Measurements from ENCODE around the gene CFDP1.

The CFDP1 gene

DNA sequence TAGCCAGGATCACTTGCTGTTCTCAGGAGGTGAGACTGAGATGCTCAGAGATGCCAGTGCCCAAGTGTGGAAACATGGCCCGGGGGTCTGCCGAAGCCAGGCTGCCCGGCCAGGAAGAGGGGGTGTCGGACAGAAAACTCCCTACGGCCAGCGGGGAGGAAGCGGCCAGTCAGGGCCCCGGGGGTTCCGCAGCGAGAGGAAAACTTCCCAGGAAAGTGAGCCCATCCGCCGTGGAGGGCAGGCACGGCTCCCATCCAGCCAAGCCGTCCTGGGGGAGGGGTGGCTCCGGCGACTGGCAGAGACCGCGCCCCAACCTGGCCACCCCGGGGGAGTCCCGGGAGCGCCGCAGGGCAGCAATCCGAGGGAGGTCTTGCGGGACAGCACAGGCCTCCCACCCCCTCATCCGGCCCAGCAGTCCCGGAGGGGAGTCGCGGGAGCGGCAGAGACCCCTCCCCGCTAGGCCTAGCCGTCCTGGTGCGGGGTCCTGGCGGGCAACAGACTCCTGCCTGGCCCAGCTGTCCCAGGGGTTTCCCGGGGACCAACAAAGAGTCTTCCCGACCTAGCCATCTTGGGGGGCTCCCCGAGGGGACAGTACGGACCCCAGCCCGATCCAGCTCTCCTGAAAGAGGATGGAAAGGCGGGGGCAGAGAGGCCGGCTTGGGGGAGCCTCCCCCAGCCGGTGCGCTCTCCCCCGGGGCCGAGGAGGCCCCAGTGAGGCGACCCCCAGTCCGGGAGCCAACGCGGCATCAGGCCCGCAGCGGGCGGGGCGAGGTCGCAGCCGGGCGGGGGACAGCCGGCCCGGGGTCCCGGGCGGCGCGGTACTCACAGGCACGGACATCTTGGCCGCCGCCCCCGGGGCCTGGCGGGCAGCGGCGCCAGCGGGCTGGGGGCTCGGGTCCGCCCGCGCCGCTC lies 168.0 kb downstream of the CFDP1 start:
- TF ChIP-seq, protein P1, sequence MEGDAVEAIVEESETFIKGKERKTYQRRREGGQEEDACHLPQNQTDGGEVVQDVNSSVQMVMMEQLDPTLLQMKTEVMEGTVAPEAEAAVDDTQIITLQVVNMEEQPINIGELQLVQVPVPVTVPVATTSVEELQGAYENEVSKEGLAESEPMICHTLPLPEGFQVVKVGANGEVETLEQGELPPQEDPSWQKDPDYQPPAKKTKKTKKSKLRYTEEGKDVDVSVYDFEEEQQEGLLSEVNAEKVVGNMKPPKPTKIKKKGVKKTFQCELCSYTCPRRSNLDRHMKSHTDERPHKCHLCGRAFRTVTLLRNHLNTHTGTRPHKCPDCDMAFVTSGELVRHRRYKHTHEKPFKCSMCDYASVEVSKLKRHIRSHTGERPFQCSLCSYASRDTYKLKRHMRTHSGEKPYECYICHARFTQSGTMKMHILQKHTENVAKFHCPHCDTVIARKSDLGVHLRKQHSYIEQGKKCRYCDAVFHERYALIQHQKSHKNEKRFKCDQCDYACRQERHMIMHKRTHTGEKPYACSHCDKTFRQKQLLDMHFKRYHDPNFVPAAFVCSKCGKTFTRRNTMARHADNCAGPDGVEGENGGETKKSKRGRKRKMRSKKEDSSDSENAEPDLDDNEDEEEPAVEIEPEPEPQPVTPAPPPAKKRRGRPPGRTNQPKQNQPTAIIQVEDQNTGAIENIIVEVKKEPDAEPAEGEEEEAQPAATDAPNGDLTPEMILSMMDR (IDR thresholded peaks at IDR 0.05): no peak

DNA sequence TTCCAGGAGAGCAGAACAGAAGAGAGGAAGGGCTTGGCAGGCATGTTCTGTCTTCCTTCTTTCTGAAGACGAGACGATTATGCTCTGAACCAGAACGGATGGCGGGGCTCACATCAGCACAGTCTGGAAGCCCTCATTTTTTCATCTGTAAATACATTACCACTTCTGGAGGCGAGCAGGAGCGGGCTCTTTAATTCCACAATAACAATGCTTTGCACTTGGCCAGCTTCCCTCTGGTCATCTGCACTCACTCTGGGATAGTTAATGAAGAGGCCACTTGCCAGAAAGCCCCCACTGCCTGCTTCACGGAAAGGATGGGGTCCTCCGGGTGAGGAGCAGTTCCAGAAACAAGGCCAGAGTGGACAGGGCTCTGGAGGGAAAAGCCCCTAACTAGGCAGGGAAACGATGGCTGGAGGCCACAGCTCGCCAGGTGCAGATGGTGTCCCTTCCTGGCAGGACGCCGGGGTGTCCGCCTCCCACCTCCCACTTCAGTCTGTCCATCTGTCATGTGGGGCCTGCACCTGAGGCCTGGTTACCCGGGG lies 168.8 kb downstream of the CFDP1 start:
- TF ChIP-seq, protein P1 (IDR thresholded peaks at IDR 0.05): no peak

DNA sequence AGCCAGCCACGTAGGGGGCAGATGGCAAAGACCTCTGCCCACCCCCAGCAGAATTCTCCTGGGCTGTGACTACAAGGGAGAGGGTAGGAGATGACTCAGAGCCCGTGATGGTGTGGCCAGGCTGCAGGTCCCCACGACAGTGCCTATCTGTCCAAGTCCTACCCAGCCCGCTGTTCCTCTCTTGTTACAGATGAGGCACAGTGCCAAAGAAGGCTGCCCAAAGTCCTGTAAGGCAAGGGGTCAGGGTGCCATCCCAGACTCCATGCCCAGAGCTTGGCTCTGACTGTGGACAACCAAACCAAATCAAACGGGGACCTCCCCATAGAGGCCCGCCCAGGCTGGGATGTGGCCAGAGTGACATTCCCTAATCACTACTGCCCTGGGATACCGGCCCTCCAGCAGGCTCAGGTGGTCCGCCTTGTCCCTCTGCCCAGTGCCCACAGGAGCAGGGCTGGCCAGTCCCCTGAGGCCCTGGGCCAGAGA lies 169.3 kb downstream of the CFDP1 start:
- TF ChIP-seq, protein P1 (IDR thresholded peaks at IDR 0.05): no peak

DNA sequence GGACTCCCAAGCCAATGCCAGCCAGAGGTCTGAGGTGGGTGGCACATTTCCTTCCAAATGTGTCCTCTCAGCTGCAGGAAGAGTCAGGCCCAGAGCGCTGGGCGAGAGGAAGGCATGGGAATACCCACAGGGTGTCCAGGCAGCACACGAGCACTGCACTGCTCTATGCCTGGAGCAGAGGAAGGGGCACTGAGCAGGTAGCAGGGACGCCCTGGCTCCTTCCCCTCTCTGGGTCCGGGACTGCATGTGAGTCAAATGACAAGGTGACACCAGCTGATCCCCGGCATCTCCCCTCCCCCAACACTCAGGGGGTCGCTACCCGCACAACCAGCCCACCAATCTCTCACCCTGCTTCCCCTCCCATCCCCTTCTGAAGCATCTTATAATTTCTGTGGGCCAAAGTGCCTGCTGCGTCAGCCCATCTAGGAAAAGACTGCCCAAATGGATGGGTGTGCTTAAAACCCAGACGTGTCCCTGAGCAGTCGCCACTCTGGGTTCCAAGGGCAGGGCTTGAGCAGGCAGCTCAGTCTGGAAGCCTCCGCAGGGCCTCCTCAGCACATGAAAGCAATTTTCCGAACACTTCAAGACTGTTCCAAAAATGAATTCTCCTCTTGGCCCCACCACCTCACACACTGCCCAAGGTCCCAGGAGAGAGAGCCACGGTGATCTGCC lies 169.9 kb downstream of the CFDP1 start:
- TF ChIP-seq, protein P1 (IDR thresholded peaks at IDR 0.05): no peak

DNA sequence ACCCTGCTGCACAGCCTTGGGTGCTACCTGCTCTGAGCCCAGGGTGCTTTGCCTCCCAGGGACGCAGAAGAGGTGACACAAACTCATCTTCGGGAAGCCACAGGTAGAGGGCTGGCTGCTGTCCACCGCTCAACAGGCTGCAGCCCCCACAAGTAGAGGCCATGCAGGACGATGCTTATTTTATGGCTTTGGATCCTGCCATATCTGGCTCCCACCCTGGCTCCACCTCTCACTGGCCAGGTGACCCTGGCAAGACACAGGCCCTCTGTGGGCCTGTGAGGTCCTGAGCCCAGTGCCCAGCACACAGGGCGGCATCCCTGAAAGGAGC lies 170.5 kb downstream of the CFDP1 start:
- TF ChIP-seq, protein P1 (IDR thresholded peaks at IDR 0.05): no peak

DNA sequence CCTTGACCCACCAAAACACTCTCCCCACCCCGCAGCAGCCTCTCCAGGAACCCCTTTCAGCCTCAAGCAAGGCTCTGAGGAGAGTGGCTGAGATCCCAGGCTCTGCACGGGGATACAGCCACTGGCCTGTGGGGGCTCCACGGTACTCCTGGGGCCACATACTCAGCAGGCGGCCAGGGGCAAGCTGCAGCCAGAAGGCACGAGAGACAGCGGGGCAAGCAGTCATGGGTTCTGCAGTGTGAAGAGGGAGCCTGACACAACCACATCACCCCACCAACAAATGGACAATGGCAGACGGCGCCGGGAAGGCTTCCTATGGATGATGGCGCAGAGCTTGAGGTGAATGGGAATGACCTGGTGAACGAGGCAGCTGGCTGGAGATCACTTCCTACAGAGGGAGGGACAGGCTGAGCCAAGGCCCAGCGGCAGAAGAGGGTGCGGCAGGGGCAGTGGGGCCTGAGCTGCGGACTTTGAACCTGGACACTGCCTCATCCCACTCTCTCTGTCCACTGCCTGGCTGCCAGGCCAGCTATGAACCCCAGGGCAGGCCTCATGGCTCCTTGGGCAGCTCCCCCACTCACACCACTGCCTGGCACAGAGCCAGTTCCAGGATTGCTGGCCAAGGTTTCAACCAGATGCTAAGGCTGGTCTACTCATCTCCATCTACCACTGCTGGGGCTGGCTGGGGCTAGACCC lies 171.1 kb downstream of the CFDP1 start:
- TF ChIP-seq, protein P1 (IDR thresholded peaks at IDR 0.05): no peak

DNA sequence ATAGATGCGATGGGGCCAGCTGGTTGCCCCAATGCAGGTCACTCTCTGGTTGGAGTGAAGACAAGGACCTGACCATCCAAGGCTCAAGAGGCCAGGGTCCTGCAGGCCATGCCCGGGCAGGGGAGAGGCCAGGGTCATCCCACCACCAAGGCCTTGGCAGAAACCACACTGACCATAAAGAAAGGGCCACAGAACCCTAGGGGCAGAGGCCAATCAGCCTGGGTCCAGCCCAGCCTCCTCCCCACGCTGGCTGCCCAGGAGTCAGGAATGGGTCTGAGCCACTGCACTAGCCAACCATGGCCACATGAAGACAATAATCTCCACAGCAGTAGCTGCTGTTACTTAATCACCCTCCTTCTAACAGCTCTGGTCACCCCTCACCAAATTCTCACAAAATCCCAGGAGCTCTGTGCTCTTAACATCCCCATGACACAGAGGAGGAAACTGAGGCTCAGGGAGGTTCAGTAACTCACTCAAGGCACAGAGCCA lies 171.7 kb downstream of the CFDP1 start:
- TF ChIP-seq, protein P1 (IDR thresholded peaks at IDR 0.05): no peak
